Measurements from ENCODE around the gene DUSP8.
"Not testable (repeated sequence)": the region's sequence is repeated elsewhere in the genome, so short reads cannot be mapped to it uniquely, and the experiment has no call there.

DUSP8 gene

DNA sequence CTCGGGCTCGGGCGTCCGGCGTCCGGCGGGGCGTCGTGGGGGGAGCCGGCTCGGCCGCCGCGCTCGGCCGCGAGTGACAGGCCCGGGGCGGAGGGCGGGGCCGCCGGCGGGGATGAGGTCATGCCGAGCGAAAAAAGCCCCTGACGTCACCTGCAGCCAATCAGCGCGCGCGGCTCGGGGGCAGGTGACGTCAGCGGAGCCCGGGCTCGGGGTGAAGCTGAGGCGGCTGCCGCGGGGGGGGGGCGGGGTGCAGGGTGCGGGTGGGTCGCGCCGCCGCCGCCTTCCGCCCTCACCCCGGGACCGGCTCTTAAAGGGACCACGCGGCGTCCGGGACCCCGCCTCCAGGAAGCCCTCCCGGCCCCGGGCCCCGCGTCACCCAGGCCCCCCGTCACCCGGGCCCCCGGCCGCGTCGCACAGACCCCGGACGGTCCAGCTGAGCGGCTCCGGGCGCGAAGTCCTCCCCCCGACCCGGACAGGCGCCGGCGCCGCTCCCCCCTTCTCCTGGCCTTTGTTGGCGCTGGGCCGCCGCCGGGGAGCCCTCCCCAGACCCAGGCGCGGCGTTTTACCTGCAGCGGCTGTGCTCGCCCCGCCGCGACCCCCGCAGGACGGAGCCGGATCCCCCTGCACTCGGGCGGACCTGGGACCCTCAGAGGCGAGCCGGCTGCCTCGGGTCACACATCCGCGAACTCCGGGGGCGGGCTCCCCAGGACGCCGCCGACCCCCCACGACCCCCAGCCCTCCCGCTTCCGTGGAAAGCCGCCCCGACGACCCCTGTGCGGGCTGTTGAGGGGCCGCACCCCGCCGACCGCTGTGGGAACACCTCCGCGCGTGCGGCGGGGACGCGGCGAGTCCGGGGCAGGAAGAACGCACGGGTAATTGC, at the start of gene DUSP8:
TSS of gene DUSP8 (minus strand) at position 75 of the 880 bp plus-strand sequence. CDS start 6,445 bp downstream, outside the sequence.
- in situ Hi-C loops (cut with HindIII; ENCODE audit: low sequenced_read_pairs): no loop called here

GRCh38 chr11:1619449-1619848, 47.4 kb upstream of the DUSP8 start:
- in situ Hi-C loops (cut with HindIII; ENCODE audit: low sequenced_read_pairs): no loop called here

- in situ Hi-C loops (cut with HindIII; ENCODE audit: low sequenced_read_pairs): no loop called here
Measured at GRCh38 chr11:1618231-1618630, 46.2 kb upstream of the DUSP8 start.

DNA sequence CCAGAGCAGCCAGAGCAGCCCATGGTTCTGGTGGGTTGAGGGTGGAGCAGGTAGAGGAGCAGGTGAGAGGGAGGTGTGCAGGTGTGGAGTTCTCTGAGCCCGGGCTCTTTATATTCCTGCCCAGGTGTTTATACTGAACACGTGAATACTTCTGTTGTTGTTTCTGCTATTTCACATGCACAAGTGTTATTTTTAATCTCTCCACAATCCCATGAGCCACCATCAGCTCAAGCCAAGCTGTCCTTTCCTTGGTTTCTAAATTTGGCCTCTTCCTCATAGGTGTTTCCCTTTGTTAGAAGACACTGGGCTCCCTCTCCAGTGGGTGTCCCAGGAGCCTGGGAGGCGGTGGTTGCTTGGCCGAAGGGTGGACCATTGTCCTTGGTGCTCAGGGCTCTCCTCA, 36.3 kb upstream of the DUSP8 start, which contains the start of gene KRTAP5-3:
TSS of gene KRTAP5-3 (minus strand) at position 101 of the 400 bp plus-strand sequence. CDS start at position 23, 78 bp downstream.
- in situ Hi-C loops (cut with HindIII; ENCODE audit: low sequenced_read_pairs): no loop called here

- in situ Hi-C loops (cut with HindIII; ENCODE audit: low sequenced_read_pairs): not testable (repeated sequence)
Measured at GRCh38 chr11:1607901-1608300, 35.8 kb upstream of the DUSP8 start.

- in situ Hi-C loops (cut with HindIII; ENCODE audit: low sequenced_read_pairs): not testable (repeated sequence)
Measured at GRCh38 chr11:1607156-1607845, 35.2 kb upstream of the DUSP8 start.

GRCh38 chr11:1605923-1606322, 33.9 kb upstream of the DUSP8 start:
- in situ Hi-C loops (cut with HindIII; ENCODE audit: low sequenced_read_pairs): not testable (repeated sequence)

DNA sequence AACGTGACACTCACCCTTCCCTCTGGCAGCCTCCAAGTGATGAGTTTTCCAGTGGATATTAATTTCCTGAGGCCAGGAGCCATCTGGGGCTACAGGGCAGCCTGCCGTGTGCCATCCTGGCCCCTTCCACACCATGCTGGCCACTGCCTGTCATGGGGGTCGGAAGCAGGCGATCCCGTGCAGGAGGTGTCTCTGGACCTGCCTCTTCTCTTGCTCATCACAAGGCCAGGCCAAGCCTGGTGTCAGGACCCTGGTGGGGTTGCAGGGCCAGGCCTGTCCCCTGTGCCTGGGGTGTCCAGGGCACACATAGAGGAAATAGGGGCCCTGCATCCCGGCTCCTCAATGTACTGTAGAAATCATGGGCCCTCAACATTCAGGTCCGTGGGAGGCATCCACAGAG, 32.6 kb upstream of the DUSP8 start:
- in situ Hi-C loops (cut with HindIII; ENCODE audit: low sequenced_read_pairs): no loop called here

- in situ Hi-C loops (cut with HindIII; ENCODE audit: low sequenced_read_pairs): no loop called here
Measured at GRCh38 chr11:1604181-1604580, 32.1 kb upstream of the DUSP8 start.

- in situ Hi-C loops (cut with HindIII; ENCODE audit: low sequenced_read_pairs): no loop called here
Measured at GRCh38 chr11:1603629-1604028, 31.6 kb upstream of the DUSP8 start.

DNA sequence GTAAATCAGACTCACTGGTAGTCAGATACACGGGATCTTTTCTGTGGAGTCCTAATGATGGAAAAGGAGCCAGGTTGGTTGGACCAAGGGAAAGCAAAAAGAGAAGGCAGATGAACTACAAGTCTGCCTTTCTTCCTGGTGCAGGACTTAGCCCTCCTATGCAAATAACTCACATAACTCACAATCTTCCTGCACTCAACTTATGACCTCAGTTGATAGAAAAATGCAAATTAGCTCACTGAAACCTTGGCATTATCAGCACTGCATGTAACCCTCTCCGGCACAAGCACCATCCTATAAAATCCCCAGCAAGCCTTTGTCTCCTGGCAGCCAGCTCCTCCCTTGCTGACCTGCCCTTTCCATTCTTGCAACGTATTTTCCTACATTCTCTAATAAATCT, 29.6 kb upstream of the DUSP8 start:
- in situ Hi-C loops (cut with HindIII; ENCODE audit: low sequenced_read_pairs): not testable (repeated sequence)

DNA sequence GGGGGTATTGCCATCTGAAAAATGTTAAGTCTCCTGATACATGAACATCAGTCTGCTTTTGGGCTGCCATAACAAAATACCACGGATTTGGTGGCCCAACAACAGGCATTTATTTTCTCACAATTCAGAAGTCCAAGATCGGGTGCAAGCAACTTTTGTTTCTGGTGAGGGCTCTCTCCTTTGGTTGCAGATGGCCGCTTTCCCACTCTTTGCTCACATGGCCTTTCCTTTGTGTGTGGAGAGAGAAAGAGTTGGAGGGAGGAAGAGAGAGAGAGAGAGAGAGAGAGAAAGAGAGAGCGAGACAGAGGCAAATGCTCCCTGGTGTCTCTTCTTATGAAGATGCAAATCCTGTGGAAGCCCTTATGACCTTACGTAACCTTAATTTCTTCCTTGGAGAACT, 28.6 kb upstream of the DUSP8 start:
- in situ Hi-C loops (cut with HindIII; ENCODE audit: low sequenced_read_pairs): no loop called here

- in situ Hi-C loops (cut with HindIII; ENCODE audit: low sequenced_read_pairs): no loop called here
Measured at GRCh38 chr11:1598816-1599215, 26.7 kb upstream of the DUSP8 start.

- in situ Hi-C loops (cut with HindIII; ENCODE audit: low sequenced_read_pairs): not testable (repeated sequence)
Measured at GRCh38 chr11:1598406-1598805, 26.3 kb upstream of the DUSP8 start.

DNA sequence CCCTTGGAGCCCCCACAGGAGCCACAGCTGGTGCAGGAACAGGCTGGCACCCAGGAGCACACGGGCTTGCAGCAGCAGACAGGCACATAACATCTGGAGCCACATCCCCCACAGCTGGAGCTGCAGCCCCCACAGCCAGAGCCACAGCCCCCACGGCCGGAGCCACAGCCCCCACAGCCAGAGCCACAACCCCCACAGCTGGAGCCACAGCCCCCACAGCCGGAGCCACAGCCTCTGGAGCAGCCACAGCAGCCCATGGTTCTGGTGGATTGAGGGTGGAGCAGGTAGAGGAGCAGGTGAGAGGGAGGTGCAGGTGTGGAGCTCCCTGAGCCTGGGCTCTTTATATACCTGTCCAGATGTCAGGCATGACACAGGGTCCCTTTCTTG, 25.9 kb upstream of the DUSP8 start, which contains the start of gene KRTAP5-2:
TSS of gene KRTAP5-2 (minus strand) at position 301 of the 387 bp plus-strand sequence. CDS start at position 257, 44 bp downstream.
- in situ Hi-C loops (cut with HindIII; ENCODE audit: low sequenced_read_pairs): no loop called here

DNA sequence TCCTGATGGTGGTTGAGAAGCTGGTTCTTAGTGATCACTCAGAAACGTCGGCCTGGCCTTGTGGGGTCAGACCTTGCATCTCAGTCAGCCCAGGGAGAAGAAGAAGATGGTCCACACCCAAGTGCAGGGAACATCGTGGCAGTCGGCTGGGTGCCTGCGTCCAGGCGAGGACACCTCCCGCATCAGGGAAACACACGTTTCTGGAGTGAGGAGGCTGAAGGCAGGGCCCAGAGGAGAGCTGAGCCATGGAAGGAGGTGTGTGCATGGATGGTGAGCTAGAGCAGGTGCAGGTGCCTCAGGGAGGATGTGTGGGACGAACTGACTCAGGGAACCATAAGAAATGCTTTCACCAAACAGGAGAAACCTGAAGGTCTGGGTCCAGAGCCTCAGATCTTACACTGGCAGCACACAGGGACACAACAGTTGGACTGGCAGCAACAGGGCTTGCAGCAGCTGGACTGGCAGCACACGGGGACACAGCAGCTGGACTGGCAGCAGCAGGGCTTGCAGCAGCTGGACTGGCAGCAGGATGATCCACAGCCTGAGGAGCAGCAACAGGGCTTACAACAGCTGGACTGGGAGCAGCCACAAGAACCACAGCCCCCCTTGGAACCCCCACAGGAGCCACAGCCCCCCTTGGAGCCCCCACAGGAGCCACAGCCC, 25.4 kb upstream of the DUSP8 start:
- in situ Hi-C loops (cut with HindIII; ENCODE audit: low sequenced_read_pairs): no loop called here

- in situ Hi-C loops (cut with HindIII; ENCODE audit: low sequenced_read_pairs): not testable (repeated sequence)
Measured at GRCh38 chr11:1596576-1597121, 24.6 kb upstream of the DUSP8 start.

DNA sequence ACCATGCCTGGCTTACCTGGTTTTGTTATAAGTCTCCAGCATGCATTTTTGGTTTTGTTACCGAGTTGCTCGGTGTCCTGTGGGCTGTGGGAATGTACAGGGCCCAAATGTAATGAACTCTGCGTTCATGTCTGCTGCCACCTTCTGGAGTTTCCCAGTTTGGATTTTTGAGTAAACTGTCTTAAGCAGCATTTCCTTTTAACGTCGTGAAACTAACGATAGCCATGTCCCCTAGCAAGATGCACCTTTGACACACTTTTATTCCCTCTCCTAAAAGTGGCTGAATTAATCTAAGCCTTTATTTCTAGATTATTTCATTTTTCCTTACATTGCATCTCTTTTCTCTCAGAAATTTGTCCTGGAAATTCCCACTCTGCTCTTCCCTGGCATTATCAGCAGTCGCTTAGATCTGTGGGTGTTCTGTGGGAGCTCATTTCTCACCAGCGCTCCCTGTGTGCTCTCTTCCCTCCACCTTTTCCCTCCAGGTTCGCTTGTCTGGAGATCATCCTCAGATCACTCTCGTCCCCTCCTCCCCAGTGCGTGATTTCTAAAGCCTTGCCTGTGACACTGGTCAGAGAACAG, 24.0 kb upstream of the DUSP8 start:
- in situ Hi-C loops (cut with HindIII; ENCODE audit: low sequenced_read_pairs): not testable (repeated sequence)

DNA sequence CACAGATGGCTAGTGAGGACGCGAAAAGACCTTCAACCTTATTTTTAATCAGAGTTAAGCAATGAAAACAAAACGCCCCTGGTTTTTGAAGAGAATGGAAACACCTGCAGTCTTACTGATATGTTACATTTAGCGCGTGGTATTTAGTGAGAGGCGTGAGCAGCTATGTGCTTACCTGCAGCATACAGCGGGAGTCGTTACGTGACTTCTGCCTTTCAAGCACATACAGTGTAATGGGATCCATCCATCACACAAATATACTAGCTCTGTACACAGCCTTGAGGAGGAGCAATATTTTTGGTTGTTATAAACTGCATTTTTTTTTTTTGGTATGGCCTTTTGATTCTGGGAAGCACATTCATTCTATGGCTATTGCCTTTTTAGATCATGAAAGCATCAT, 20.6 kb upstream of the DUSP8 start:
- in situ Hi-C loops (cut with HindIII; ENCODE audit: low sequenced_read_pairs): no loop called here

GRCh38 chr11:1589996-1590395, 17.9 kb upstream of the DUSP8 start:
- in situ Hi-C loops (cut with HindIII; ENCODE audit: low sequenced_read_pairs): no loop called here

All from endothelial cell of hepatic sinusoid (primary cell).